A549 (cell line): ENCODE data around the gene BLMH.

ENCODE experiments used
- CBX8 ChIP-seq: fragments of 200-600 bp; sonication (generic); IDR thresholded peaks from 2 replicates; pipeline ENCODE4 v1.6.1; 2016
- HDAC2 ChIP-seq: fragments of 200-600 bp; sonication (generic); IDR thresholded peaks from 2 replicates; pipeline ENCODE4 v1.6.1; 2016
- JUN ChIP-seq, 2 experiments: fragments of >200 bp; sonication (Bioruptor Twin); formaldehyde crosslinking; IDR thresholded peaks; 2 replicates in 1 of 2; 3 replicates in 1 of 2; pipeline ENCODE4 v1.6.1; 2016 to 2017
- JUNB ChIP-seq: fragments of >200 bp; sonication (Bioruptor Twin); formaldehyde crosslinking; IDR thresholded peaks from 2 replicates; pipeline ENCODE4 v1.6.1; 2016
- POLR2A ChIP-seq: IDR thresholded peaks from 2 replicates; pipeline ENCODE4 v1.6.1; 2012; ENCODE audit warnings: mild to moderate bottlenecking, low read length
- SREBF2 ChIP-seq: fragments of 450-650 bp; IDR thresholded peaks from 2 replicates; pipeline ENCODE4 v1.6.1; 2014; ENCODE audit warnings: mild to moderate bottlenecking, moderate library complexity
- TF ChIP-seq, protein P1 (sequence below): fragments of >200 bp; sonication (Bioruptor Twin); formaldehyde crosslinking; IDR thresholded peaks from 3 replicates; pipeline ENCODE4 v1.5.1; 2016
- TF ChIP-seq, protein P2 (sequence below): IDR thresholded peaks from 2 replicates; pipeline ENCODE4 v1.6.1; 2012

- TF ChIP-seq CBX8 (no peak), POLR2A (no peak), JUN (IDR thresholded peaks at IDR 0.05) (no peak), SREBF2 (no peak), HDAC2 (no peak), JUNB (no peak)
- TF ChIP-seq, protein P1, sequence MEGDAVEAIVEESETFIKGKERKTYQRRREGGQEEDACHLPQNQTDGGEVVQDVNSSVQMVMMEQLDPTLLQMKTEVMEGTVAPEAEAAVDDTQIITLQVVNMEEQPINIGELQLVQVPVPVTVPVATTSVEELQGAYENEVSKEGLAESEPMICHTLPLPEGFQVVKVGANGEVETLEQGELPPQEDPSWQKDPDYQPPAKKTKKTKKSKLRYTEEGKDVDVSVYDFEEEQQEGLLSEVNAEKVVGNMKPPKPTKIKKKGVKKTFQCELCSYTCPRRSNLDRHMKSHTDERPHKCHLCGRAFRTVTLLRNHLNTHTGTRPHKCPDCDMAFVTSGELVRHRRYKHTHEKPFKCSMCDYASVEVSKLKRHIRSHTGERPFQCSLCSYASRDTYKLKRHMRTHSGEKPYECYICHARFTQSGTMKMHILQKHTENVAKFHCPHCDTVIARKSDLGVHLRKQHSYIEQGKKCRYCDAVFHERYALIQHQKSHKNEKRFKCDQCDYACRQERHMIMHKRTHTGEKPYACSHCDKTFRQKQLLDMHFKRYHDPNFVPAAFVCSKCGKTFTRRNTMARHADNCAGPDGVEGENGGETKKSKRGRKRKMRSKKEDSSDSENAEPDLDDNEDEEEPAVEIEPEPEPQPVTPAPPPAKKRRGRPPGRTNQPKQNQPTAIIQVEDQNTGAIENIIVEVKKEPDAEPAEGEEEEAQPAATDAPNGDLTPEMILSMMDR = no peak
- TF ChIP-seq, protein P2, sequence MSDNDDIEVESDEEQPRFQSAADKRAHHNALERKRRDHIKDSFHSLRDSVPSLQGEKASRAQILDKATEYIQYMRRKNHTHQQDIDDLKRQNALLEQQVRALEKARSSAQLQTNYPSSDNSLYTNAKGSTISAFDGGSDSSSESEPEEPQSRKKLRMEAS = no peak
Measured at GRCh38 chr17:30309591-30309990, 17.8 kb upstream of the BLMH start.
